T-helper 2 cell treated with Interferon-gamma antibody and Interleukin-4, amounts not matched to agents 5 μg/mL and 100 μg/mL, for 36 hours (primary cell): ENCODE data around the gene MCF2L.

ENCODE experiments used
- DNase-seq: peaks from one replicate; pipeline ENCODE4 v3.0.0; 2021; ENCODE audit warnings: low spot score
- H3K27ac Mint-ChIP-seq: one replicate; pipeline ENCODE4 v1.8.0; 2021; ENCODE audit warnings: mild to moderate bottlenecking, mixed read lengths
- H3K27me3 Mint-ChIP-seq: one replicate; pipeline ENCODE4 v1.8.0; 2021; ENCODE audit warnings: low read depth, mixed read lengths
- H3K36me3 Mint-ChIP-seq: one replicate; pipeline ENCODE4 v1.8.0; 2021; ENCODE audit warnings: low read depth, mixed read lengths
- H3K4me1 Mint-ChIP-seq: one replicate; pipeline ENCODE4 v1.8.0; 2021; ENCODE audit warnings: low read depth, mixed read lengths
- H3K4me3 Mint-ChIP-seq: one replicate; pipeline ENCODE4 v1.8.0; 2022; ENCODE audit warnings: mild to moderate bottlenecking, moderate library complexity, mixed read lengths
- H3K9me3 Mint-ChIP-seq: one replicate; pipeline ENCODE4 v1.8.0; 2021; ENCODE audit warnings: mixed read lengths

The MCF2L gene

DNA sequence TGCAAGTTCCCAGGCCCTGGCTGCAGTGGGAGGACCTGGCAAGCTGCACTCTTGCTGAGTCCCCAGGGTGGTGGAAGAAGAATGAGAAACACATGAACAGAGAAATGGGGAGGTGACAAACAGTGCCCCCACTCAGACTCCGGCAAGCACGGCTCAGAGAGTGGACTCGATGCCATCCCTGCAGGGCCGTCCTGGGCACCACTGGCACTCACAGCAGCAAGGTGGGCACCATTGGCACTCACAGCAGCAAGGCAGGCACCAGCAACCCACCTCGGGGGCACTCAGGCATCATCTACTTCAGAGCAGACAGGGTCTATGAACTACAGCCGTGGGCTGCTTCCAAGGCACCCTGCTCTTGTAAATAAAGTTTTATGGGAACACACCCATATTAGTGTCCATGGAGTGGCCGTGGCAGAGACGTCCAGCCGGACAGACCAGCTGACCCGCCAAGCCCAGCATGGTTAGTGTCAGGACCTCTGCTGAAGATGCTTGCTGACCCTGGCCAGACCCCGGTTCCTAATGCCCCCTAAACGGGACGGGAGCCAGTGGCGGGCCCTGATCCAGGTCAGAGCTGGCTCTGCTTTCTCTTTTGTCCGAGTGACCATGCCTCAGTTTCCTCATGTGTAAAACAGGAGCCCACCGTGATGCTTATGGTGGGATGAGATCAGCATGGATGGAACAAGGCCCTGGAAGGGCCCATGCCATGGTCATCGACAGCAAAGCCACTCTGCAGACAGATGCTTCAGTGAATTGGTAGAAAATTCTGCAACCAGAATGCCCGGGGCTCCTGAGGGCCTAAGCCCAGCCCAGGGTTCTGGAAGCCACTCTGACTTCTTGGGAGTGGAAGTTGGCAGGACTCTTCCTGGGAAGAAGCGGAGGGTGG, 151.5 kb downstream of the MCF2L start:
- no peak for DNase-seq
- Mint-ChIP-seq H3K9me3 (no peaks in the 10 kb centered on the region), H3K27ac (no peak overlapping the region), H3K4me1 (no peaks in the 10 kb centered on the region), H3K4me3 (no peak overlapping the region), H3K36me3 (no peaks in the 10 kb centered on the region), H3K27me3 (peaks cover under 1% of the 10 kb centered on the region)

DNA sequence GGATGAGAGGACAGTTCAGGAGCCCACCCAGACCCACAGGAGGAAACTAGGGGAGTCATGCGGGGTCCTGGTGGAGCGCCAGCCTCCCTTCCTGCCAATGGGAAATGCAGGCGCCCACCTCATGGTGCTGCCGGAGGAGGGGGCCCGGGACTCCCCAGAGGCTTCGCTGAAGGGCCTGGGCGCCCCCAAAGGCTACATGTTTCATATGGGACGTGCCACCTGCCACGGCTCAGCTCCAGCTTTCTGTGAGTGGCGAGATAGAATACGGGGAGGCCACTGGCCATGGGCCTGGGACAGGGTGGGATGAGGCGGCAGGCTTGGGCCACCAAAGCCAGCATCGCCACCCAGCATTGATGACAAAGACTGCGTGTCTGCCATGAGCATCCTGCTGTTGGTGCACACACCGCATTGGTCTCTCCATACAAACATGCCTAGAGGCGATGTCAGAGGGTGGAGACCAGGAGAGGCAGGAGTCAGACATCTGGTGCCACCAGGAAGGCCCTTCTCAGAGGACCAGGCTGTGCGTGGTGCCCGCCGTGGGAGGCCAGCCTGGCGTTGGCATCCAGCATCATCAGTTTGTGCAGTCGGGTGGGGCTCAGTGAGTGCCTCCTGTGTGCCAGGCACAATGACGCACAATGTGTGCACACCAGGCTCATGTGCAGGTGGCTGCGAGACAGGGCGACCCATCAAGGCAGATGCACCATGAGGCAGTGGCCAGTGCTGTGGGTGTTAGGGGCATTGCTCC, 152.3 kb downstream of the MCF2L start:
- no peaks in the 10 kb centered on the region for H3K36me3 Mint-ChIP-seq
- no peaks in the 10 kb centered on the region for H3K4me1 Mint-ChIP-seq
- DNase-seq, result no peak
- no peak overlapping the region for H3K27ac Mint-ChIP-seq
- no peaks in the 10 kb centered on the region for H3K9me3 Mint-ChIP-seq
- peaks cover 3% of the 10 kb centered on the region for H3K27me3 Mint-ChIP-seq
- H3K4me3 Mint-ChIP-seq, result no peak overlapping the region

DNA sequence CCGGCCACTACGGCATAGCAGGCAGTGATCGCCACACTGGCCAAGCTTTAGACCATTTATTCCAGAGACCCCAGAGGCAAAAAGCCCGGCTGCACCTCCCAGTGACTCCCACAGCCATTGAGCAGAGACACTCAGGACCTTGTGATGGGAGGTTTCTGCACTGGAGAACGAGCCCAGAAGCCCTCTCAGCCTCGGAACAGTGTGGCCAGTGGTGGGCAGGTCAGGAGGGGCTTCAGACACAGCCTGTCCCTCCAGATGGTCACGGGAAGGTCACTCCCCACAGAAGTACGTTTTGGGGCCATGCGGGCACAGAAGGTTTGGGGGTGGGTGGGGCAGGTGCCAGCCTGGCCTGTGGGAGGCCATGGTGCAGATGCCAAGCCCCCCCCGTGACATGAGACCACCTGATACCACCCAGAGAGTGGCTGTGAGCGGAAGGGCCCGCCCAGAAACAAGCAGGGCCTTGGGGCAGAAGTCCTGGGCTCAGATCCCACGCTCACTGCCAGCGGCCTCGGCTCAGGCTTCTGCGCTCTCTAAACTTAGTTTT, 153.0 kb downstream of the MCF2L start:
- H3K36me3 Mint-ChIP-seq, result no peaks in the 10 kb centered on the region
- no peaks in the 10 kb centered on the region for H3K9me3 Mint-ChIP-seq

DNA sequence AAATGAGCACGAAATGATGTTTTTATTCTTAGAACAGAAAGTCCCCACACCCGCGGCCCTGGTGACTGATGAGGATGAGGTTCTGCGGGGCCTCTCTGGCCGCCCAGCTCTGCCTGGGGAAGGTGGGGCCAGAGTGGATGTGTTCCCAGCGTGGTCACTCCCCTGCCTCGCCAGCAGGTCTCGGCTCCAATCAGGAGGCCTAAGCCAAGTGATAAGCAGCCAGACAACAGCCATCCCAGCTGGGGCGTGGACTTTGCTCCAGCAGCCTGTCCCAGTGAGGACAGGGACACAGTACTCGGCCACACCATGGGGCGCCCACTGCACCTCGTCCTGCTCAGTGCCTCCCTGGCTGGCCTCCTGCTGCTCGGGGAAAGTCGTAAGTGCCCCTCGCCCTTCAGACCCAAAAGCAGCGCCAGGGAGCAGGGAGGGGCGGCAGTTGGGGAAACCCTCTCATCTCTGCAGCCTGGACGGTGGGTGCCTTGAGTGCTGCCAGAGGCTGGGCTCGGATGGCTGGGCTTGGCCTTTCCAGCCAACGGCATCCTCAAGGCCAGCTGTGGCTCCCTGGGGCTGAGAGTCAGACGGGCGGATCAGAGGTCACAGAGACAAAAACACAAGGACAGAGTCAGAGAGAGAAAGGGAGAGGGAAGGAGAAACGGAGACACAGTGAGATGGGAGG, 153.7 kb downstream of the MCF2L start, which contains the start of gene F10:
TSS of gene F10 (plus strand) at position 250 of the 676 bp plus-strand sequence. CDS start at position 307, 57 bp downstream.
- no peak for DNase-seq
- Mint-ChIP-seq H3K36me3 (no peaks in the 10 kb centered on the region), H3K27me3 (peaks cover 12% of the 10 kb centered on the region), H3K4me1 (no peaks in the 10 kb centered on the region), H3K27ac (no peak within 1 kb of the TSS), H3K9me3 (no peaks in the 10 kb centered on the region), H3K4me3 (no peak within 1 kb of the TSS)

More for the DNA sequence above, 153.0 kb downstream of the MCF2L start:
- no peak for DNase-seq
- Mint-ChIP-seq H3K4me1 (no peaks in the 10 kb centered on the region), H3K27me3 (peaks cover 7% of the 10 kb centered on the region), H3K27ac (no peak overlapping the region), H3K4me3 (no peak overlapping the region)

DNA sequence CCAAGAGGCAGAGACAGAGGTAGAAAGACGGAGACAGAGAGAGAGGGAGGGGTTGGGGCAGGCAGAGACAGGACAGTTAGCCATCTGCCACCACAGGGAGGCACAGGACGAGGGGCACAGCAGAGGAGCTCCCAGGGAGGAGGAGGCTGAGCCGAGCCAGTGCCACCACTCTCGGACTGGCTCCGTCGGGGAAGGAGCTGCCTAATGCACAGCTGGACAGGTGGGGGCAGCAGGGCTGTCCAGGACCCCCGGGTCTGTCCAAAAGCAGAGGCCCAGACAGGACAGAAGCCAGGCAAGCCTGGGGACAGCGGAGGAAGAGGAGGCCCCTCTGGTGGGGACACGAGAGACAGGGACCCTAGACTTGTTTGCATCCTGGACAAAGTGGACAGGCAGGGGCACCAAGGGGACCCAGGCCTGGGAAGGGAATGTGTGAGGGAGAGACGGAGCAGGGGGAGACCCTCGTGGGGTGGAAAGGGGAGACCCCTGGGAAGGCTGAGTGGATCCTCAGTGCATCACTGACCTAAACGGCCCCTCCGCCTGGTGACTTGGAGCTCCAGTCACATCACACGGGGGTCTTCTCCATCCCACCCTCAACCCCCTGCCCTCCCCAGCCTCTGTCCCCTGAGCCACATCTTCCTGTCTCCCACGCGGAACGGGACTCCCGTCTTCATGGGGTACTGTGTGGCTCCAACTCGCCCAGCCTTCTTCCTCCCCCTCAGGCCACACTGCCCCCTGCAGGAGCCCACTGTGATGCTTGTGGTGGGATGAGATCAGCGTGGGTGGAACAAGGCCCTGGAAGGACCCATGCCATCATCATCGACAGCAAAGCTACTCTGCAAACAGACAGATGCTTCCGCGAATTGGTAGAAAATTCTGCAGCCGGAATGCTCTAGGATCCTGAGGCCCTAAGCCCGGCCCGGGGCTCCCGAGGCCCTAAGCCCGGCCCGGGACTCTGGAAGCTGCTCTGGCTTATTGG, 154.5 kb downstream of the MCF2L start:
- Mint-ChIP-seq H3K9me3 (no peaks in the 10 kb centered on the region), H3K36me3 (no peaks in the 10 kb centered on the region), H3K27me3 (peaks cover 14% of the 10 kb centered on the region), H3K4me1 (no peaks in the 10 kb centered on the region), H3K27ac (no peak overlapping the region), H3K4me3 (no peak overlapping the region)
- DNase-seq, result no peak

DNA sequence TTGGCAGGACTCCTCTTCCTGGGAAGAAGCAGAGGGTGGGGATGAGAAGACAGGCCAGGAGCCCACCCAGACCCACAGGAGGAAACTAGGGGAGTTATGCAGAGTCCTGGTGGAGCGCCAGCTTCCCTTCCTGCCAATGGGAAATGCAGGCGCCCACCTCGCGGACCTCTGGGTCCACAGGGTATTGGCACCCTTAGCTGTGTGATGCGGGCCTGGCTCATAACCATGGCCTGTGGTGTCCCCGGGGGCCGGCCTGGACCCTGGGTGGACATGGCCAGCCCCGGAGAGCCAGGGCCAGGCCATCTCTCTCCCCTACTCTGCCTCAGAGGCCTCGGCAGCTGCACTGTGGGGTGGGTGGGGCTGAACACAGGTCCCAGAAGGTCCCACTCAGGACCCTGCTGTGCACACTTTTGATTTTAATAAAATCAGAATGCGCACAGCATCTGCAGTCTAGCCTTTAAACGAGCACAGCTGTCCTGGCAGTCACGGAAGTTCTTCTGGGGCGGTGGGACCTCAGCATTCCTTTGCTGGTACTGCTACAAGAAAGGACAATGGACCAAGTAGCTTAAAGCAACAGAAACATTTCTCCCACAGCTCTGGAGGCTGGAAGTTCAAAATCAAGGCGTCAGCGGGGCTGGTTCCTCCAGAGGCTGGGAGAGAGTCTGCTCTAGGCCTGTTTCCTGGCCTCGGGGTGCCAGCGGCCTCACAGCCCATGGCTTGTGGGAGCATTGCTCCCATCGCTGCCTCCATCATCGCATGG, 155.4 kb downstream of the MCF2L start:
- Mint-ChIP-seq H3K27ac (no peak overlapping the region), H3K9me3 (no peaks in the 10 kb centered on the region), H3K36me3 (no peaks in the 10 kb centered on the region), H3K27me3 (peaks cover 21% of the 10 kb centered on the region), H3K4me3 (no peak overlapping the region), H3K4me1 (peaks cover 2% of the 10 kb centered on the region)
- DNase-seq, result no peak

DNA sequence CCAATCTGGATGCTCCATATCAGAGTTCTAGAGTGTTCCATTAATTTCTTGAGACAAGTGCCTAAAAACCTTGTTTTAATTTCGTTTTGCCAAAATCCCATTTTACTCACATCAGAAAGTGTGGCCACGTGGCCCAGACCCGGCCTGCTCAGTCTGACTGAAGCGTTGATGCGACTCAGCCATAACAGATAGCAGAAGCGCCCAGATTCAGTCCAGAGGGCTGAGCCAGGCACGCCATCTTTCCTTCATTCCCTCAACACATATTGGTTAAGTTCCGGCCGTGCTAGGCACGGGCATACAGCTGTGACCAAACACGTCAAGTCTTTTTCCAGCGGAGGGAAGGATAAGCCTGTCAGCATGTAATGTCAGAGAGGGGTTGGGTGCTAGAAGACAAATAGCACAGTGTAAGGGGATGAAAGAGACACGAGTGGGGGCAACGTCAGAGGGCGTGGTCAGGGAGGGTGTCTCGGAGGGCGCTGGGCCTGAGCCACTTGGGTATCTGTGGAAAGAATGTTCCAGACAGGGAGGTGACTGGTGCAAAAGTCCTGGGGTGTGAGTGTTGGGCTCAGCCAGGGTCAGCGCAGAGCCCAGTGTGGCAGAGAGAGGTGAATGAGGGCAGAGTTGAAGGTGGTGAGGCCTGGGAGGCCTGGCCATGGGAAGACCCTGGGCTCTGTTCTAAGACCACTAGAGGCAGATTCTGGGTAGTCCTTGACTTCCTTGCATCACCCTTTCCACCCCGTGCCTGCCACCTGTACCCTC, 156.7 kb downstream of the MCF2L start:
- no peaks in the 10 kb centered on the region for H3K9me3 Mint-ChIP-seq
- H3K4me3 Mint-ChIP-seq, result no peak overlapping the region
- DNase-seq, result no peak
- H3K36me3 Mint-ChIP-seq, result no peaks in the 10 kb centered on the region
- peaks cover 2% of the 10 kb centered on the region for H3K4me1 Mint-ChIP-seq
- no peak overlapping the region for H3K27ac Mint-ChIP-seq
- peaks cover 24% of the 10 kb centered on the region for H3K27me3 Mint-ChIP-seq

DNA sequence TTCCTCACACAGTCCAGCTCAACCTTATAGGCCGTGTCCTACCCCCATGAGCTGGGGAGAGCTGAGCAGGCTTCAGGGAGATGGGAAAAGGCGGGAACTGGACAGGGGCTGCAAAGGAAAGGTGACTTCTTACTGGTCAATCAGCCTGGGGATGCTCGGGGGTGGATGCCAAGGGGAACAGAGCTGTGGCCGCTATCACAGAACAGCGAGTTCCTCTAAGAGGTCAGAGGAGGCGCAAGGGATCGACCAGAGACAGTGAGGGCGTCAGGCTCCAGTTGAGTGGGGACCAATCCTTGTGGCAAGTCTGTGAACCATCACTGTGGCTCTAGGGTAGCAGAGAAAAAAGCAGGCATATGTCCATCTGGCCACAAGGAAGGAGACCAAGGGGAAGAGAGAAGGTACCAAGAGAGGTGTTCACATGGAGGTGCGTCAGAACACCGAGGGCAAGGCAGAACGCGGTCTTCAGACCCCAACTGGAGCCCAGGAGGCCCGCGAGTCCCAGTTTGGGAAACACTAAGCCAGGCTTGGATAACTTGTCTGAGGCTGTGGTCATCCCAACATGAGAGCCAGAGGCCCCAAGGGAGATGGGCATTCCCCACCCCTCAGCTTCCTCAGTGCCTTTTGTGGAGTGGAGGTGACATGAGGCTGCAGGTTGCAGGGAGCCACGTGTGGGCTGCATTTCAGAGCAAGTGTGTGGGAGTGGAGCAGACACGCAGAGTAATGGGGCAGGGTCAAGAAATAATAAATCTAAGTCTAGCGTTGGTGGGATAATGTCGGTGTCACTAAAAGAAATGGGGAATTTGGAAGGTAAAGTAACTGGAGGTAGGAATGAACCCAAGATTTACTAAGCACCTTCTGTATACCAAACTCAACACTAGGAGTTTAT, 157.5 kb downstream of the MCF2L start:
- Mint-ChIP-seq H3K27ac (no peak overlapping the region), H3K4me1 (peaks cover 2% of the 10 kb centered on the region), H3K9me3 (no peaks in the 10 kb centered on the region), H3K36me3 (no peaks in the 10 kb centered on the region), H3K27me3 (peaks cover 32% of the 10 kb centered on the region), H3K4me3 (no peak overlapping the region)
- no peak for DNase-seq

DNA sequence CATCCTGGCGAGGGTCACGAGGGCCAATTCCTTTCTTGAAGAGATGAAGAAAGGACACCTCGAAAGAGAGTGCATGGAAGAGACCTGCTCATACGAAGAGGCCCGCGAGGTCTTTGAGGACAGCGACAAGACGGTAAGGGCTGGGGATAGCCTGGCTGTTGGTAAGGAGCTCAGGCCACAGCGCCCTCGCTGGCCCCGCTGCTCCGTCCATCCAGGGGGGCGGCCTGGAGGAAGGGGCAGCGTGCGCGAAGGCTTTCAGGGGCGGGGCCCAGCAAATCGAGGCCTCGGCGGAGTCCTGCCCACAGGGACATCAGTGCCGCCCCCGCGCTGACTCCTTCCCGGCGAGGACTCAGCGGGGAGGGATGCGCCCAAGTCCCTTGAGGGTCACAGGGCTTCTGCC, 160.5 kb downstream of the MCF2L start:
- Mint-ChIP-seq H3K4me1 (peaks cover 2% of the 10 kb centered on the region), H3K9me3 (no peaks in the 10 kb centered on the region), H3K27me3 (peaks cover 51% of the 10 kb centered on the region), H3K27ac (no peak overlapping the region), H3K36me3 (no peaks in the 10 kb centered on the region), H3K4me3 (no peak overlapping the region)
- no peak for DNase-seq

DNA sequence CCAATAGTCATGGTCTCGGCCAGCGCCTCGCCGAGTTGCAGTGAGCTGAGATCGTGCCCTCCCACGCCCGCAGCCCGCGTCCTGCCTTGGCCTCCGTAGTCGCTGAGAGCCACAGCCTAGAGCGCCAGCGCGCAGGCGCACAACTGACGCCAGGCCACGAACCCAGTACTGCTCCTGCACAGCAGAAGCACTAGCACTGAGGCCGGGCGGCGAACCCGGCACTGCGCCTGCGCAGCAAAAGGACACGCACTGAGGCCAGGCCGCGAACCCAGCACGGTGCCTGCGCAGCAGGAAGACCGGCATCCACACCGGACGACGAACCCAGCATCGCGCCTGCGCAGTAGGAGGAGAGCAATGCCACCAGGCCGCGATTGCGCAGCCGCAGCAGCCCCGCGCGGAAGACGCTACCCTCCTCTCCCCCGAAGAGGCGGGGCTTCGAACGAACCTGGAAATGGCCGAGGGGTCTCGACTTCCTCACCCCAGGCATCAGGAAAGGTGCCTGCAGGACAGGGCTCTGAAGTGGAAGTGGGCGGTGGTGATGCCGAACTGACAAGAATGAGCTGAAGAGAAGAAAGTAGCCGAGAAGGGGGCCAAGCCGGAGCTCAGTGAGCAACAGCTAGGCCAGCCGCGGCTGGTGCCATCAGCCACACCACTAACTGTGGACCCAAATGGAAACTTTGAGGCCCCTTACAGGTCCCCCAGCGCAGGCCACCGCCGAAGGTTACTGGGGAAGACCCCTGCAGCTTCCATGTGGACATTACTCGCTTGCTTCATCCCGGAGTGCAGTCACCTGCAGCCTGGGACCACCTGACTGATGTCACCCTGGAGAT, 161.1 kb downstream of the MCF2L start:
- Mint-ChIP-seq H3K4me3 (peak overlapping the region; percentile 15), H3K9me3 (no peaks in the 10 kb centered on the region), H3K27ac (no peak overlapping the region), H3K4me1 (peaks cover 2% of the 10 kb centered on the region), H3K36me3 (no peaks in the 10 kb centered on the region), H3K27me3 (peaks cover 52% of the 10 kb centered on the region)
- no peak for DNase-seq
